WI38 (cell line): ENCODE measurements around the gene BHLHE41.
A peak's percentile ranks its signal among the peaks of the same experiment; 100 is the strongest.

Source experiments
- H3K4me3 ChIP-seq: 2 replicates; pipeline ENCODE4 v1.5.1; 2011; ENCODE audit warnings: low read depth, mild to moderate bottlenecking, control low read depth, low read length
- CTCF ChIP-seq: IDR thresholded peaks from 2 replicates; pipeline ENCODE4 v1.5.1; 2012; ENCODE audit warnings: low read depth, mild to moderate bottlenecking, control low read depth, low read length

Gene BHLHE41

GRCh38 chr12:26101763-26102162, 23.1 kb downstream of the BHLHE41 start:
- no peak overlapping the region for H3K4me3 ChIP-seq

GRCh38 chr12:26101350-26101734, 23.5 kb downstream of the BHLHE41 start:
- no peak for TF ChIP-seq CTCF

More at GRCh38 chr12:26101763-26102162, 23.1 kb downstream of the BHLHE41 start:
- no peak for TF ChIP-seq CTCF

GRCh38 chr12:26100666-26101349, 24.0 kb downstream of the BHLHE41 start:
- H3K4me3 ChIP-seq = no peak overlapping the region

More at GRCh38 chr12:26101350-26101734, 23.5 kb downstream of the BHLHE41 start:
- no peak overlapping the region for H3K4me3 ChIP-seq

GRCh38 chr12:26097046-26097878, 27.6 kb downstream of the BHLHE41 start:
- peak; percentile 82 for TF ChIP-seq CTCF
- H3K4me3 ChIP-seq = no peak overlapping the region

More at GRCh38 chr12:26100666-26101349, 24.0 kb downstream of the BHLHE41 start:
- no peak for TF ChIP-seq CTCF

- TF ChIP-seq CTCF = no peak
- H3K4me3 ChIP-seq = no peak overlapping the region
Observed at GRCh38 chr12:26096036-26096435, 28.8 kb downstream of the BHLHE41 start.

GRCh38 chr12:26095186-26095585, 29.7 kb downstream of the BHLHE41 start:
- no peak for TF ChIP-seq CTCF
- no peak overlapping the region for H3K4me3 ChIP-seq
